ENCODE data around the gene LAMTOR4.

Gene LAMTOR4

DNA sequence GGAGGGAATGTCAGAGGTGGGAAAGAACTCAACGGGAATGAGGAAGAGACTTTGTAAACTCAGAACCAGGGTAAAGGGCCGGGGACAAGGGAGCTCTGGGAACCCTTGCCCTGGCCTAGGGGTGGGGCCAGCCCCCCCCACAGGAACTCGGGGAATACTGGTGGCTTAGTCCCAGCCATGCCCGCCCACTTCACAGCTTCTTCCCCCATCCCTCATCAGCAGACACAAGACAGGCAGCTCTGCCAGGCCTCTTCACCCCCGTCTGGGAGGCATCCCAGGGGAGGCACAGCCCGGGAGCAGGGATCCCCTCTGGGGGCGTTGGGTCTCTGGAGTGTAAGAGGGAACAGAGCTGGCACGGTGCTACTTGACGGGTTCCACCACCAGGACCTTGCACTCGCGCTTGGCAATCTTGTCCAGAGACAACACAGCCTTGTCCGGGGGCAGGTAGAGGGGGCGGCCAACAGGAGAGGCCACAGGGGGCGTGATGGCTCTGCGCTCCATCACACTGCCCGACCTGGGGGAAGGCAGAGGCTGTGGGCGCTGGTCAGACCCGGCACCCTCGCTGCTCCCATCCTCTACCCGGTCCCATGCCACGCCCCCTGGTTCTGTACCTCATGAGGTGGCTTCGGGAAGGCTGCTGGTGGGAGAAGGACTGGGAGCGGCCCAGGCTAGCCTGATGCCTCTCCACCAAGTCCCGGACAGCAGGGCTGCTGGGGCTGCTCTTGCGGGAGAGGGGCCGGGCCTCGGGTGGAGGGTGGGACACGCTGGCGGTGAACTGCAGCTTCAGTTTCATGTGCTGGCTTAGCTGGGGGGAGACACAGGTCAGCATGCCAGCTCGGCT is 6.2 kb downstream of the LAMTOR4 start:
- DNase-seq: no peak

DNA sequence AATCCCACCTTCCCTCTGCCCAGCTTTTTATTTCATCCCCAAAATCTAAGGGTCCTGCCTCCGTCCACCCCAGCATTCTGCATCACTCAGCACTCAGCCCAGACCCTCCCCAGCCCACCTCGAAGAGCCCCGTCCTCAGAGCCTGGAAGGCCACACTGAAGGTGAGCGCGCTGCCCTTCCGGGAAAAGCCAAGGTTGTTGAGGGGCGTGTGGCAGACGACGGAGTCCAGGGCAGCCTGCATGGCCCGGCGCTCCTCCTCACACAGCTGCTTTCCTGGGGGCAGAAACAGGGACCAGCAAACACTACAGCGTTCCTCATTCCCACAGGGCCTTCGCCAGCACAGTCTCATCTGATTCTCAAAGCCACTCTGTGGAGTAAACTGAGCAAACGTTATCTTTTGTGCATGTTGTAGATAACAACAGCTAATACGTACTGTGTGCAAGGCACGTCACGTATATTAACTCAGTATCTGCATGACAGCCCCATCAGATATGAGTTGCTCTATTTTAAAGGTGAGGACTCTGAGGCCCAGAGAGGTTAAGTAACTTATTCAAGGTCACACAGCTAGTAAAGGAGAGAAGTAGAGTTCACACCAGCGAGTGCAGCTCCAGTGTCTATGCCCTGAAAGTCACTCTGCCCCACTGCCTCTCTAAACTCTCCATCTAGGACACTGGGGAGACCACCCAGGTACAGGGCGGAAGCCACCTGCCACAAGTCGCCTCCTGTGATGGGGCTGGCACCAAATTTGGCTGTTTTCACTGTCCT is 7.0 kb downstream of the LAMTOR4 start:
- DNase-seq: no peak

DNA sequence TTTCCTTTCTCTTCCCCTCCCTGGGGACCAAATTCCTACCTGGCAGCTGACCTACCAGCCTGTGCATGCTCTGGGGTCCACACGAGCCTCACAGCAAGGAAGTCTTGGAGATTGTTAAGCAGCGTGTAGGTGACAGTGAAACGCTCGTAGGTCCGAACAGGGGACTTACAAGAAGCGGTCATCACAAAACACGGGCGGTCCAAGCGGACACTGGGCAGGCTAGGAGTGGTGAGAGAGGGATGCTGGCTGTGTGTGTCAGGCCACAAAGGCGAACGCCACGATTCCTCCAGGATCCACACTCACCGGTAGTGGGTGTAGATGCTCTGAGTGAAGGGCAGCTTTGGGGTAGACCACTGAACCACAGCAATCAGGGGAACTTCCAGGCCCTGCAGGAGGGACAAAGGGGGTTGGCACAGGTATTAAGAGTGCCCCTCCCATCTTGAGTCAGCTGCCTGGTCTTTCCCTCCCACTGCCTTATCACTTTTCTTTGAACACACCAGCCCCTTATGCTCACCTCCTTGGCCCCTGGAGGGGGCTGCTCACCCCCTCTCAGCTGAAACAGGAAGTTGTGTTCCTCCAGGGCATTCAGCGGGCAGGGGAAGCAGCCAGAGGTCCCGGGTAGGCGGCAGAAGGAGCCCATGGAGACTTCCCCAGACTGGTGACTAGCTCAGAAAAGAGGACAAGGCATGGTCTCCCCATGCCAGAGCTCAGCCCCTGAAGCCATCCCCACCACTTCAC is 7.8 kb downstream of the LAMTOR4 start:
- no peak for DNase-seq

DNA sequence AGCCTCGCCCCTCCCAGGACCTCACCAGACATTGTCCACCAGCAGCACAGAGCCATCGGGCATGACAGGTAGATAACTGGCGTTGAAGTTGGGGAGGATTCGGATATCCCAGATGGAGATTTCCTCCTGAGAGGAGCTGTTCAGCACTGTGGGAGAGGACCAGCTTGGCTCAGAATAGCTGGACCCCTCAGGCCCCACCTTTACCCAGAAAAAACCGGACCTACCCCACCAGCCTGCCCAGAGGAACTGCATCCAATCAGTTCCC is 8.3 kb downstream of the LAMTOR4 start:
- no peak for DNase-seq

DNA sequence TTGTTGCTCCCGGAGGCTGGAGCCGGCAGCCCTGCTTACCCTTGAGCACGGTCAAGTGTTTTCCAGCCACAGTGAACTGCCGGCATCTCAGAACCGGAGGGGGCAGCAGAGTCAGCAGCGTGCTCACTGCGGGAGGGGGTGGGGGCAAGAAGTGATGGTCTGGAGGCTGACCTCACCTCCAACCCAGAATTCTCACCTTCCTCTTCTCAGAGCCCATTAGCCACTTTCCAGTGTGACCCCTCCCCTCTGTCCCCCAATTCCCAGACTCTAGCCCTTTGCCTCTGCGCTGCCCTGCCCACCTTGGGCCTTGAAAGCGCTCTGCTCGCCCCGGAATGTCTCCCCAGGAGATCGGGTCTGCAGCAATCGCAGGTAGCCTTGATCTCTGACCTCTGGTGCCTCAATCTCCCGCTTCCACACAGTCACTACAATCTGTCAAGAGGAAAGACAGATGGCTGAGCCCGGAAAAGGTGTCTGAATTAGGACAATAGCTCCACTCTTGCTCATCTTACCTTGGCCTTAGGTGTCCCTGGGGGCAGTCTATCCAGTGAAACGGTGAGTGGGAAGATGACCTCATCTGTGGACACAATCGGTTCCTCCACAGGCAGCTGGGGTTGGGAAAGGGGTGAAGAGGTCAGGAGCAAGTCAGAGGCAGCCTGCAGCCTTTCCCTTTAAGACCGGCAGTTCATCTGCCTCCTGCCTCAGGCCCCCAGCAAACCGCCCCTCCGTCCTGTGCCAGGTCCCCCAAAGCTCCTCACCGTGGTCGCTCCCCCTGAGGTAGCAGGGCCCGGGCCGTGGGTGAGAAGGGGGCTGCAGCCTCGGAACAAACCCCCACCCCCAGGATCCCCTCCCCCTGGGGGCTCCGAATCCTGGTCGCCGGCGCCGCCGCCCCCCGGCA is 8.9 kb downstream of the LAMTOR4 start:
- no peak for DNase-seq

DNA sequence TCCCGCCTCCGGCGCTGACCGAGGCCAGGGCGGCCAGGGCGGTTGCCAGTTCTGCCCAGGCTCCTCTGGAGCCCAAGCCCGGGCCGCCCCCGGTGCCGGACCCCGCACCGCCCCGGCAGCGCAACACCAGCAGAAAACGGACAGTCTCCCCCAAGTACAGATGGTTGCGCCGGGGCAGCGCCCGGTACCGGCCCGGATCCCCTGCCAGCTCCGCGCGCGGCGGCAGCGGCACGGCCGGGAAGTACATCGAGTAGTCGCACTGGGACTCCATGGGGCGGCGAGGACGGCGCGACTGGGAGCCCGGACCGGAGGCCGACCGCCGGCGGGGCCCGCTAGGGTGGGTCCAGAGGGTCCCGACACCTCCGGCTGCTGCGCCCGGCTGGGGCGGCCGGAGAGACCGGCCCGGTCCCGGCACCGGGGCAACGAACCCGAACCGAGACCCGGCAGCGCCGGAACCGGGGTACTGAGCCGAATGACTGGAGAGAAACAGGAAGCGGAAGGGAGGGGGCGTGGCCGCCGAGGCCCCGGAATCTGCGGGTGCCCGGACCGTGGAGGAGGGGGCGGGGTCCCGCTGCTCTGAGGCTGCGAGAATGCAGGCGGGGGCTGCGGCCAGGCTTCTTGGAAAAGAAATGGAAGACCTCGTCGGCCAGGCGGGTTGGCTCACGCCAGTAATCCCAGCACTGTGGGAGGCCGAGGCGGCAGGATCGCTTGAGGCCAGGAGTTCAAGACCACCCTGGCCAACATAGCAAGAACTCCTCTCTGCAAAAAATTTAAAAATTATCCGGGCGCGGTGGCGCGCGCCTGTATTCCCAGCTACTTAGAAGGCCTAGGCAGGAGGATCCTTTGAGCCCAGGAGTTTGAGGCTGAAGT is 9.7 kb downstream of the LAMTOR4 start, which contains the start of gene TRAPPC14:
Gene TRAPPC14 (minus strand): TSS at position 495 of the 870 bp plus-strand sequence. CDS start 224 bp downstream, at position 271.
- peak; percentile 94 for DNase-seq

DNA sequence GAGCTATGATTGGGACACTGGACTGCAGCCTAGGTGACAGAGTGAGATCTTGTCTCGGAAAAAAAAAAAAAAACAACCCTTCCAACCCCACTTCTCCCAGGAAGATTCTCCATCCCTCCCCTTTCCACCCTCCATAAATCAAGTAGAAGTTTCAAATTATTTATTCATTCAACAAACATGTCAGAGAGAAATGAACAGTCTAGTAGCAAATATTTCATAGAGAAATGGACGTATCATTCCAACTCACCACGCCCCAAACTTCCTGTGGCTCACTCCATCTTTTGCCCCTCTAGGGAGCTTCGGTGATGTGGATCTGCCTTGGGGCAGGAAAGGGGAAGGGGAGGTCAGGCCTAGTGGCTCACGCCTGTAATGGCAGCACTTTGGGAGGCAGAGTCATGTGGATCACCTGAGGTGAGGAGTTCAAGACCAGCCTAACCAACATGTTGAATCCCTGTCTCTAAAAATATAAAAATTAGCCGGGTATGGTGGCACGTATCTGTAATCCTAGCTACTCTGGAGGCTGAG is 10.4 kb downstream of the LAMTOR4 start:
- no peak for DNase-seq

DNA sequence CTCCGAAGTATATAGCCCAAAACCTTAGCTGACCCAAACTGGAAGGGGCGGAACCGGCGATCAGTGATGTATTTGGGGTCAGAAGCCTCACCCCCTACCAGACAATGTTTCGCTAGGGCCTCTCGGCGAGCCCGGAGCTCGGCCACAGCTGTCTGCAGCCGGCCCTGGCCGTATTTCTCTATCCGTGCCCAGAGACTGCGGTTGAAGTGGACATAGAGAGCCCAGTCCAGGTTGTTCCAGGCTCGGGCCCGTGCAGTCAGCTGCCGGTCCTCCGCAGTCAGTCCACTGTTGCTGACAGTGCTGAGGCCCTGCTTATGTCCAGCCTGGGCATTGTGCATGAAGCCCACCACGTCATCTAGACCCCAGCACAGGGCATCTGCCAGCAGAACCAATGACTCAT is 11.3 kb downstream of the LAMTOR4 start:
- no peak for DNase-seq

DNA sequence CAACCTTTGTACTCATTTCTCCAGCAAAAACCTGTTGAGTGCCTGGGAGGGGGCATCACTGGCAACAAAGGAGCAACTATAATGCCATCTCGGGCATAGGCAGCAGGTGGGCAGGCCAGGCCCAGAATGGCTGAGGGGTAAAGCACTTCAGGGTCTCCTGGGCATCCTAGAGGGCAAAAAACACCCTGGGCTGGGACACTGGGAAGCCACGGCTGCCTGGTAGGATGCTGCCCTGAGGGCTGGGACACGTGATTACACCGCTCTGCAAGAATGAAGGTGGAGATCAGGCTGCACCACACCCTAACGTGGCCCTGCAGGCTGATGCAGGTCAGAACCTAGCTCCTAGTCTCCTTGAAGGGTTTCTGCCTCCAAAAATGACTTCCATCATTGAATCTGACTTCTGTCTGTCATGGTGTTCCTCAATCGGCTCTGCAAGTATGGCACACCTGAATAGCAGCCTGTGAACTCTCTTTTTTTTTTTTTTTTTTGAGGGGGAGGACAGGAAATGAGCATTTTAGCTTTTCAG is 14.4 kb downstream of the LAMTOR4 start:
- DNase-seq: no peak

DNA sequence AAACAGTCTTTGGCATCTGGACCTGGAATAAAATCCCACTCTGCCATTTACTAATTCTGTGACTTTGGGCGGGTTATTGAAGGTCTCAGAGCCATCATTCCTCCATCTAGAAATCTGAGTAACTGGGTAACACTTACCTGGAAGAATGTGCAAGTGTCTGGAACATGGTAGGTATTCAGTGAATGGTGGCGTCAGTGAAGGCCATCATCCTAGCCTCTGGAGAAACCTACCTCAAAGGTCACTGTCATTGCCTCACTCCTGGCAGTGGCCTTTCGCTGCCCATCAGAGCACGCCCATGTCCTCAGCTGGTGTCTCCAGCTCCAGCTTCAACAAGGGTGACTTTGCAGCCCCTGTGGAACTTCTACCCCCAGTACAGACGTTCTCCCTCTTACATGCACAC is 15.2 kb downstream of the LAMTOR4 start:
- DNase-seq: no peak

DNA sequence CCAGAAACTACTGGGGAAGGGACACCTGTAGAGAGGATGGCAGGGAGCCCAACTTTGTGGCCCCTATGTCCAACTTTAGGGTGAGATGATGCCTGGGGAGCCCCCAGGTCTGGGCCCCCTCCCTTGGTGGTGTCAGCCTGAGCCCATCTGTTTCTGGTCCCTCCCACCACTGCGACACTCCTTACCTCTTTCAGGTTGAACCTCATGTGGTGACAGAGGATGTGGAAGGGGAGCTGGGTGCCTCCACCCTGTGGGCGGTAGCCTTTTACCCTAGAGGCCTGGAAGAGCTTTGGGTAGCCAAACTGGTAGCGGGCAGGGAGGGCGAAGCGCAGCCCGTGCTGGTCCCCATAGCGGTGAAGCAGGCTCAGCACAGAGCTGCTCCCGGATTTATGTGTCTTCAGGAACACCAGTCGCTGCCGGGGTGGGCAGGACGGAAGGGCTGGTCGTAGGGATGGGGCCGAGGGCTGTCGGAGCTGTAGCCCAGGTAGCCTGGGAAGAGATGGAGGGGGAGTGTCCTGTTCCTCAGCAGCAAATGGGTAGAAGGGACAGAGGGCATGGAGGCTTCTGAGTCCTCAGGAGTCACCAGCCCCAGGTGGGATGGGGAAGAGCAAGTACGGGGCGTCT is 17.7 kb downstream of the LAMTOR4 start:
- peak; percentile 43 for DNase-seq

DNA sequence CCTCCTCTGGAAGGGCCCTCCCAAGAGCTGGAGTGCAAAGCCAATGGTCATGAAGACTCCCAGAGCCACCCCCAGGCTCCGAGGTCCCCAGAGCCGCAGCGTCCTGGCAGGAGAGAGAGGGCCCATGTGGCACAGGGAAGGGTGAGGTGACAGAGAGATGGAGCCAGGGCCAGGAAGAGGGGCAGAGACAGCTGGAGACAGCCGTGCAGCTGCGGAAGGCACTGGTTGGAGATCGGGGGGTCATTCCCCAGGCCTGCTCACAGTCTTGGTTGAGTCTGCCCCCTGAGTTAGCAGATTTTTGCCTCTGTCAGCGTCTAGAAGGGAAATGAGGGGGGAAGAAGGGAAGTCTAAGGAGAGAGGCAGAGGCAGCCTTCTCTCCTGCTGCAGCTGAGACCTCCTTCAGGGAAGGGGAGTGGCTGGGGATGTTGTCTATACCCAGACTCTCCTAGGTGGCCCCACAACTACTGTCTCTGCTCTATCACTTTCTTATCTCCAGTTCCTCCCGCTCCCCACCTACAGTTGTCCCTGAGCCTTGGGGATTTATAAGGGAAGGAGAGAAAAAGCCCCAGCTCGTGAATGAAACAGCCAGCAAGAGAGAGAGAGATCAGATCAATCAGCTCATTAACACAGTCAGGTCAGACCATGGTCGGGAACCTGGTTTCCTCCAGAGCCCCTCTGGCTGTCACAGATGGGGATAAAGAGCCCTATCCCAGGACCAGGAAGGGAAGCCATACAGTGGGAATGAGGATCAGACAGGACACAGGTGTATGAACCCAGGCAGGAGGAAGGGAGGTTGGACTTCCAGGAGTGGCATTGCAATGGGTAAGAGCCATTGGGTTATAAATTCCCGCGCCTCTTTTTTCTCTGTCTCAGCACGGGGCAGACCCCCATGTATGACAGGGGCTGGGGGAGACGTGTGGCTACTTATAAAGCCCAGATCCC is 18.5 kb downstream of the LAMTOR4 start:
- DNase-seq: no peak

DNA sequence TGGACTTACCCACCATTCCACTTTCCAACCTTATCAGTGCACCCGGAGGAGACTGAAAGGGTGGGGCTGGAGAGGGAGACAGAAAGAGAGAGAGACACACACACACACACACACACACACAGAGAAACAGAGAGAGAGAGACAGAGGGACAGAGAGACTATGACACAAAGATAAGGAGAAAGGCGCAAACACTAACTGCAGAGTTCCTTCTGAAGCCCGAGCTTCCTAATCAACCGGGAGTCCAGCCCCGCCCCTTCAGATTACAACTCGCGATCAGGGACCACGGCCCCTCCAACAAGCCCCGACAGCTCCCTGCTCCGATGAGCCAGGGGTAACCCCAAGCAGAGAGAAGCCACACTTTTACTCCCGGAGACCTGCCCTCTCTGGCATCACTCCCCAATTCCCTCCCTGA is 19.2 kb downstream of the LAMTOR4 start:
- no peak for DNase-seq

DNA sequence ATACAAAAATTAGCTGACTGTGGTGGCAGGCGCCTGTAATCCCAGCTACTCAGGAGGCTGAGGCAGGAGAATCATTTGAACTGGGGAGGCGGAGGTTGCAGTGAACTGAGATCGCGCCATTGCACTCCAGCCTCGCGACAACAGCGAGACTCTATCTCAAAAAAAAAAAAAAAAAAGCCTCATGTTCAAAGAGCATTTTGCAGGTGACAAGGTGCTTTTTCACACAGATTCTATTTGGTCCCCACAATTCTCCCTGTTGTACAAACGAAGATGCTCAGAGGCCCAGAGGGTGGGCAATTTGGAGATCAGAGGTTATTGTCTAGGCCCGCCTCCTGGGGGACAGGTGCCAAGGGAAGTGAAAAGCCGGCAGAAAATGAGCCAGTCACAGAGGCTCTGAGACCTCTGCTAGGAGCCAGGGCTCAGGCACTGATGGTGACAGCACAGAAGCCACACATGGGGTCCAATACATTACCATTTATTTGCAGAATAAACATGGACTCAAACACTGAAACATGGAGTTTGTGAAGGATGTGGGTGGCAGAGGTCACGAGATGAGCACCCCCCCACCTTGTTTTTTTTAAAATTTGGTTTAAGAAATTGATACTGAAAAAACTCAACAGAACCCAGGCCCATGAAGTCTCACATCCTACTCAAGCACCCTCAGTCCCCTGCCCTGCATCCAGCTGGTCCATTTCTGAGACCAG is 20.6 kb downstream of the LAMTOR4 start:
- DNase-seq: no peak

DNA sequence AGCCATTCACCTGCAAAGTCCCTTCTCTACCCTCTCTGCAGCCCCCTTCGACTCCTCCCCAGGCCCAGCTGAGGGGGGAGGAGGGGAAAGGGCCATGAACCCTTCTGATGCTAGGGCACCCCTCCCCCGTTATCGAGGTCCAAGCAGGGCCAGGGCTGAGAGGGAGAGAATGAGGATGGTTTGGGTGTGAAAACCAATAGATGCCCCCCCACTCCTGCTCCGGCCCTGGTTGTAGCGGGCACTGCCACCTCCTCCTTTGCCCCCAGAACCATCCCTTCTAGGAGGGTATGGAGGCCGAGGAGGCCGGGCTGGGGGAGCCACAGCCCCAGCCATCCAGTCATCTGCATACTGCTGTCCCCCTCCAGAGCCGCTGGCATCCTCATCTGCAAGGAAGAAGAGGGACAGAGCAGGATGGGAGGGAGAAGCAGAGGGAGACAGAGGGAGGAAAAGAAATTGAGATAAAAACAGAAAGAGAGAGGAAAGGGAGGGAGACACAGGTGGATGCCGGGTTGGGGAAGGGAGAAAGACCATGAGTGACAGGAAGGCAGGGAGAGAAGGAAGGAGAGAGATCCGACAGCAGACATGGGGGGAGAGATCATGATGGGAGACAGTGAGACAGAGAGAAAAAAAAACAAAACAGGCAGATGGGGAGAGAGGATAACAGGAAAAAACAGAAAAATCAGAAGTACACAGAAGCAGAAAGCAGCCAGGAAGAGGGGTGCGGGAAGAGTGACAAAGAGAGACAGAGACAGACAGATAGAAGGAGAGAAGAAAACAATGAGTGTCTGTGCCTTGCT is 21.6 kb downstream of the LAMTOR4 start:
- DNase-seq: no peak

DNA sequence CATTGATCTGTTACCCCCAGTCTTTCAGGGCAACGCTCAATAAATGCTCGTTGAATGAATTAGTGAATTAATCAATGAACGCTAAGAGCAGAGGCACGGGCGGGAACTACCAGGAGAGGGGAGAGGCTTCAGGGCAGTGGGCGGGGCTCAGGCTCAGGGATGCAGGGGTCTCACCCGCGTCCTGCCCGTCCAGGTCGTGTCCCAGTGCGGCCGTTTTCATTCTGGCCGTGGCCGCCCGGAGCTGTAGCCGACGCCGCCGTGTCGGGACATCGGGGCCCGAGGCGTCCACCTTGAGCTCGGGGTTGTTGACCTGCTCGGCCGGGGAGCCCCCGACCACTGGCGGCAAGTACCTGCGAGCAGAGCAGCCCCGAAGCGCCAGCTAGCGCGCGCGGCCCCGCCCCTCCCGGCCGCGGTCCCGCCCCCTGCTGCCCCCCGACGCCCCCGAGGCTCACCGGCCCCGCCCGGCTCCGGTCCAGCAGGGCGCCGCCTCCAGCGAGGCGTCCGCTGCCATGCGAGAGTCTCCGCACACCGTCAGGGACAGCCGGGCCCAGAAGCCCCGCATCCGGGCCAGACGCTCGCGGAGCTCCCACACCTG is 22.5 kb downstream of the LAMTOR4 start:
- DNase-seq: peak; percentile 30

DNA sequence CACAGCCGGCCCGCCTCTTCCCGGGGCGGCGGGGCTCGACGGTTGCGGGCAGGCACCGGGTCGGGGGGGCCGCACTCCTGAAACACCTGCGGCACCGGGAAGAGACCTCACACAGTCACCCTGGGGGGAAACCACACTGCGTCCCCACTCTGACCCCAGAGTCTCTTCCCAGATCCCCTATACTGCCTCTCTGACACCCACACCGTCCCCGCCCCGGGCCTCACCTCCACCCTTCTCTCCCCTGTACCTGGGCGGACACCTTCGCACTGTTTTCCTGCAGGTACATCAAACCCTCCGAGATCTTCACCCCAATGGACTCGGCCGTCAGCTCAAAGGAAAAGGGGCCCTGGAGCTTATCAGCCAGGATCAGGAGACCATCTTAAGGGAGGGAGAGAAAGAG is 23.1 kb downstream of the LAMTOR4 start:
- no peak for DNase-seq
